ENCODE measurements around the gene LRRC2. TPM values are rescaled to one million over a fixed set of nuclear protein-coding genes. Genes with fewer than 3 reads are reported as not detected.

LRRC2 gene
- total RNA-seq, 4 donors from 2014 or later: 0.32 to 0.83 (median 0.55) TPM

DNA sequence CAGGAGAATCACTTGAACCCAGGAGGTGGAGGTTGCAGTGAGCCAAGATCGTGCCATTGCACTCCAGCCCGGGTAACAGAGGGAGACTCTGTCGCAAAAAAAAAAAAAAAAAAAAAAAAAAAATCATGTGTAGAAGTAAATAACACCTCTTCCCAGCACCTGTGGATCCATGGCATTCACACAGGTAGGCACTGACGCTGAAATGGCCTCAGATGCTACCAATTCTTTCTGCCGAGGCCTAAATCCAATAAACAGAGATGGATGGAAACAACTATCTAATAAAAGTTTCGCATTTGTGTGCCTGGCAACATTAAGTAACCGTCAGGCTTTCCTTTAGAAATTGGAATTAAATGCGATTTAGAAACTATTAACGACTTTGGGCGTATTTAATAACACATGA is 10.3 kb upstream of the LRRC2 start:
- intact Hi-C loops (cut with DNase I): no loop called here
- peaks cover 5 to 11% (median 6%) of the 10 kb centered on the region in 4 donors for H3K4me1 ChIP-seq
- DNase-seq (ENCODE audit: extremely low spot score): no peak
- H3K36me3 ChIP-seq: no peaks in the 10 kb centered on the region
- H3K9me3 ChIP-seq: no peaks in the 10 kb centered on the region
- TF ChIP-seq CTCF (IDR thresholded peaks at IDR 0.05) (no peak), POLR2AphosphoS5 (IDR thresholded peaks at IDR 0.05) (no peak), POLR2A (IDR thresholded peaks at IDR 0.05; ENCODE audit: low read depth) (no peak), EP300 (IDR thresholded peaks at IDR 0.05) (no peak)
- H3K27me3 ChIP-seq: peaks cover 0 to 64% (median 2%) of the 10 kb centered on the region in 4 donors
- no peak overlapping the region for H3K27ac ChIP-seq (replicated peaks in 1 of 4)
- 48% methylated on average over 10 of the region's 10 CpGs for WGBS
- H3K4me3 ChIP-seq: no peak overlapping the region

DNA sequence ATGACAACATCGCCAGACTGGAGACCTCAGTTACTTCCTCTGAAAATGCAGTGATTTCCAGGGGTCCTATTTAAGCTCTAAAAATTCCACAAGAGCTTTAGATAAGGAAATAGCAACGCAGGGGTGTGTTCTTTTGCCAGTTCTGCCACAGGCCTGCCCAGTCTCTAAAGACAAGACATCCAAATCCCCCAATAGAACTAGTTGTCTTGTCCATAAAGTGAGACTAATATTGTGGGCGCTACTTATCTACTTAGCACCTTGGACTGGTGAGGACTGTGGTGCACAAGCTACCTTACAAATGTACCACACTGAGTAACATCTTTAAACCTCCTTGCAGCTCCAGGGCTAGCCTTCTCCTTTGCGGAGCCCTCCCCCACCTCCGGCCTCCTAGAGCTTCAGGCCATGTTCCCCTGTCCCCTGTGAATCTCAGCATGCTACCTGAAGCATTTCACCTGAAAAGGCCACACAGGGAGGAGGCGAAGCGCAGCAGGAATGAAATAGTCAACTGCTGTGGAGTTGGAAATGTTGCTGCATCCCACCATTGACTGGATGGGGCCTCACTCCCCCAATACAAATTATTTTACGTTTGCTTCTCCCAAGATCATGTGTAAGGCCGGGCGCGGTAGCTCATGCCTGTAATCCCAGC is 9.6 kb upstream of the LRRC2 start:
- 81% methylated on average over 11 of the region's 11 CpGs for WGBS
- no peak overlapping the region for H3K27ac ChIP-seq (replicated peaks in 1 of 4)
- peaks cover 5 to 11% (median 6%) of the 10 kb centered on the region in 4 donors for H3K4me1 ChIP-seq
- intact Hi-C loops (cut with DNase I): no loop called here
- H3K36me3 ChIP-seq: no peaks in the 10 kb centered on the region
- no peak for DNase-seq (ENCODE audit: extremely low spot score)
- H3K4me3 ChIP-seq: no peak overlapping the region
- no peaks in the 10 kb centered on the region for H3K9me3 ChIP-seq
- peaks cover 0 to 64% (median 2%) of the 10 kb centered on the region in 4 donors for H3K27me3 ChIP-seq
- TF ChIP-seq CTCF (IDR thresholded peaks at IDR 0.05) (no peak), POLR2AphosphoS5 (IDR thresholded peaks at IDR 0.05) (no peak), EP300 (IDR thresholded peaks at IDR 0.05) (no peak), POLR2A (IDR thresholded peaks at IDR 0.05; ENCODE audit: low read depth) (no peak)

DNA sequence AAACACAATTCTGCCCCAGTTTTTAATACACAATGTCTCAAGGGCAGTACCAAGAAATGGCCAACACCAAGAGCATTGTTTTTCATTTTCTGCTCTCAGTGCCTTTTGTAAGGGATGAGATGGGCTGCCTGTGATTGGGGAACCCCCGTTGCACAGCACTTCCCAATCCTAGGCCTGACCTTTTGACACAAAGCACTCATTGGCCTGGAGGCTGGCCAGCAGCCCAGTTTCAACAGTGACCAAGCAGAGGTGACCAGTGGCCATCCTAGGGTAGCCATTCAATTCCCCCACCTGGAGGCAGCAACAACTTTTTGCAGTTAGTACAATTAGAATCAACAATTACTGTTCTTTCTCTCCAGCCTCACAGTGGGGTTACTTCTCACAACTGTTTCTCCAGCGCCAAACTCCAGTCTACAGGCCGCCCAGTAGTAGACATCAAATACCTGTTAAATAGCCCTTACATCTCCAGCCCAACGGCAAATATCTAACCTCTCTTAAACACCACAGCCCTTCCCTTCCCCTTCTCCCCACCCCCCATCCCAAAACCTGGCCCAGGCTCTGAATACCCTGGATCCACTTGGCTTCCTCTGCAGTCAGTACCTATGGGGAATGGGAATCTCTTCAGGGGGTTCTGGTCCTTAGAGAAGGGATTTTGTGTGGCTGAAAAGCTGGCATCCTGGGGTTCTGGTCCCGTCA is 8.9 kb upstream of the LRRC2 start:
- H3K27ac ChIP-seq (replicated peaks in 1 of 4): no peak overlapping the region
- DNase-seq (ENCODE audit: extremely low spot score): no peak
- peaks cover 5 to 11% (median 6%) of the 10 kb centered on the region in 4 donors for H3K4me1 ChIP-seq
- H3K9me3 ChIP-seq: peaks cover 0 to under 1% (median 0%) of the 10 kb centered on the region in 4 donors
- no peaks in the 10 kb centered on the region for H3K36me3 ChIP-seq
- WGBS: 77% methylated on average over 5 of the region's 5 CpGs
- intact Hi-C loops (cut with DNase I): no loop called here
- no peak overlapping the region for H3K4me3 ChIP-seq
- no peak for TF ChIP-seq EP300 (IDR thresholded peaks at IDR 0.05)
- H3K27me3 ChIP-seq: peaks cover 0 to 58% (median 2%) of the 10 kb centered on the region in 4 donors

- intact Hi-C loops (cut with DNase I): no loop called here
- TF ChIP-seq POLR2A (IDR thresholded peaks at IDR 0.05; ENCODE audit: low read depth) (no peak), CTCF (IDR thresholded peaks at IDR 0.05) (no peak), EP300 (IDR thresholded peaks at IDR 0.05) (no peak), POLR2AphosphoS5 (IDR thresholded peaks at IDR 0.05) (no peak)
- Histone ChIP-seq H3K4me1 (peaks cover 1 to 8% (median 6%) of the 10 kb centered on the region in 4 donors), H3K27me3 (peaks cover 0 to 51% (median 2%) of the 10 kb centered on the region in 4 donors), H3K9me3 (peaks cover 0 to 5% (median 2%) of the 10 kb centered on the region in 4 donors), H3K36me3 (no peaks in the 10 kb centered on the region), H3K27ac (replicated peaks in 1 of 4) (no peak overlapping the region), H3K4me3 (no peak overlapping the region)
- DNase-seq (ENCODE audit: extremely low spot score): no peak
- WGBS: 54% methylated on average over 2 of the region's 2 CpGs
Measured at GRCh38 chr3:46574243-46574646, 8.1 kb upstream of the LRRC2 start.

GRCh38 chr3:46573701-46574100 is 7.6 kb upstream of the LRRC2 start:
- H3K36me3 ChIP-seq: no peaks in the 10 kb centered on the region
- H3K4me1 ChIP-seq: peaks cover 0 to 7% (median 5%) of the 10 kb centered on the region in 4 donors
- TF ChIP-seq POLR2AphosphoS5 (IDR thresholded peaks at IDR 0.05): no peak
- no peak for TF ChIP-seq EP300 (IDR thresholded peaks at IDR 0.05)
- no peak for TF ChIP-seq CTCF (IDR thresholded peaks at IDR 0.05)
- no peak for TF ChIP-seq POLR2A (IDR thresholded peaks at IDR 0.05; ENCODE audit: low read depth)
- peaks cover 0 to 5% (median 2%) of the 10 kb centered on the region in 4 donors for H3K9me3 ChIP-seq
- DNase-seq (ENCODE audit: extremely low spot score): no peak
- H3K4me3 ChIP-seq: no peak overlapping the region
- intact Hi-C loops (cut with DNase I): no loop called here
- peaks cover 0 to 48% (median 2%) of the 10 kb centered on the region in 4 donors for H3K27me3 ChIP-seq
- 35% methylated on average over 4 of the region's 4 CpGs for WGBS
- H3K27ac ChIP-seq (replicated peaks in 1 of 4): no peak overlapping the region

All from esophagus muscularis mucosa (tissue), 4 donors.